ENCODE results near the gene ASZ1. TPM values are rescaled to one million over a fixed set of nuclear protein-coding genes. Genes with fewer than 3 reads are reported as not detected.

ASZ1 gene
- polyA plus RNA-seq, 1 experiment = 0.05 TPM

- POLR2A ChIA-PET = no interaction called here
- TF ChIP-seq CTCF (IDR thresholded peaks at IDR 0.05; ENCODE audit: low read depth, low read length) = no peak
- no peak for DNase-seq (ENCODE audit: low read depth, low spot score)
- Histone ChIP-seq H3K4me3 (ENCODE audit: low read depth, low read length) (no peak overlapping the region), H3K9me3 (ENCODE audit: control insufficient read depth, insufficient read depth, low read length) (no peaks in the 10 kb centered on the region; the same call in 1 of the 2 replicates), H3K27ac (ENCODE audit: low read depth, low read length) (no peak overlapping the region), H3K27me3 (ENCODE audit: control insufficient read depth, insufficient read depth, low read length) (no peaks in the 10 kb centered on the region)
- CTCF ChIA-PET = no interaction called here
These were observed 37.4 kb downstream of the ASZ1 start for GRCh38 chr7:117389871-117390270.

DNA sequence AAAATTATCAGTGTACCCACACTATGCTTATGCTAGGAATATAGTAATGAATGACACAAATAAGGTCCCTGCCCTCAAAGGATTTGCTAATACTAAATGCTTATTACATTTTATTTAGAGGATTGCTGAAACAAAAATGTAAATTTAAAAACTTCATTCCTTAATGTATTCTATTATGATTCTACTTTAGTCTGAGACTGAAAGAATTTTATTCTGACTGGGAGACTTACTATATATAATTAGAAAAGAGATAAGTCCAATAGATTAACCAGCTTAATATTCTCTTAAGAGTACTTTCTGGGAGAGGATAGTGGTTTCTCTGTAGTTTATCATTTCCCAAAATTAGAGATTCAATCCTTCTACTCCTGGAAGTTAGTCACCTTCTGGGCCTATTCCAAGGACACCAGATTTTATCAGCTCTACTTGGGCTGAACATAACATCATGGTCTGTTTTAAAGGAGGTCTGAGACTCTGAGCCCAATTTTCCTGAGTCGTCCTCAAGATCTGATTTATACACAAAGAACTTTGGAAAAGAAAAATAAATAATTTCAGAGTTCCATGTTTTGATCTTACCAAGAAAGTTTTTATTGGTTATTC, 41.1 kb downstream of the ASZ1 start:
- Histone ChIP-seq H3K9me3 (ENCODE audit: control insufficient read depth, insufficient read depth, low read length) (no peaks in the 10 kb centered on the region; the same call in 1 of the 2 replicates), H3K4me3 (ENCODE audit: low read depth, low read length) (no peak overlapping the region), H3K27ac (ENCODE audit: low read depth, low read length) (no peak overlapping the region), H3K27me3 (ENCODE audit: control insufficient read depth, insufficient read depth, low read length) (no peaks in the 10 kb centered on the region)
- CTCF ChIA-PET = interaction anchor here (0.7 to 4.6 kb wide), 10 partner anchors 9 to 401 kb away, joined by 3 to 41 read pairs (median 6); no protein-coding TSS in a partner anchor
- TF ChIP-seq CTCF (IDR thresholded peaks at IDR 0.05; ENCODE audit: low read depth, low read length) = no peak
- POLR2A ChIA-PET = no interaction called here
- no peak for DNase-seq (ENCODE audit: low read depth, low spot score)

- TF ChIP-seq CTCF (IDR thresholded peaks at IDR 0.05; ENCODE audit: low read depth, low read length) = peak; percentile 57
- ChIA-PET POLR2A (no interaction called here), CTCF (interaction anchor here (0.7 to 4.6 kb wide), 12 partner anchors 10 to 453 kb away, joined by 3 to 41 read pairs (median 6); no protein-coding TSS in a partner anchor)
- Histone ChIP-seq H3K27me3 (ENCODE audit: control insufficient read depth, insufficient read depth, low read length) (no peaks in the 10 kb centered on the region), H3K9me3 (ENCODE audit: control insufficient read depth, insufficient read depth, low read length) (no peaks in the 10 kb centered on the region; the same call in 1 of the 2 replicates), H3K27ac (ENCODE audit: low read depth, low read length) (no peak overlapping the region), H3K4me3 (ENCODE audit: low read depth, low read length) (no peak overlapping the region)
- no peak for DNase-seq (ENCODE audit: low read depth, low spot score)
These were observed 41.8 kb downstream of the ASZ1 start for GRCh38 chr7:117385363-117386109.

- TF ChIP-seq CTCF (IDR thresholded peaks at IDR 0.05; ENCODE audit: low read depth, low read length) = no peak
- POLR2A ChIA-PET = no interaction called here
These were observed 42.5 kb downstream of the ASZ1 start for GRCh38 chr7:117384688-117385362.

More at GRCh38 chr7:117384688-117385362, 42.5 kb downstream of the ASZ1 start:
- Histone ChIP-seq H3K4me3 (ENCODE audit: low read depth, low read length) (no peak overlapping the region), H3K27me3 (ENCODE audit: control insufficient read depth, insufficient read depth, low read length) (no peaks in the 10 kb centered on the region), H3K9me3 (ENCODE audit: control insufficient read depth, insufficient read depth, low read length) (no peaks in the 10 kb centered on the region), H3K27ac (ENCODE audit: low read depth, low read length) (no peak overlapping the region)
- CTCF ChIA-PET = interaction anchor here (0.8 to 4.6 kb wide), 9 partner anchors 10 to 453 kb away, joined by 3 to 41 read pairs (median 8); no protein-coding TSS in a partner anchor
- DNase-seq (ENCODE audit: low read depth, low spot score) = no peak

Measured in AG04450 (cell line).